ENCODE results near the gene PPA1. TPM values are rescaled to one million over a fixed set of nuclear protein-coding genes. Genes with fewer than 3 reads are reported as not detected.
"Not testable (repeated sequence)": the region's sequence is repeated elsewhere in the genome, so short reads cannot be mapped to it uniquely, and the experiment has no call there.

The PPA1 gene
- total RNA-seq, 3 donors from 2014 or later: 86.9 to 174 (median 164) TPM

DNA sequence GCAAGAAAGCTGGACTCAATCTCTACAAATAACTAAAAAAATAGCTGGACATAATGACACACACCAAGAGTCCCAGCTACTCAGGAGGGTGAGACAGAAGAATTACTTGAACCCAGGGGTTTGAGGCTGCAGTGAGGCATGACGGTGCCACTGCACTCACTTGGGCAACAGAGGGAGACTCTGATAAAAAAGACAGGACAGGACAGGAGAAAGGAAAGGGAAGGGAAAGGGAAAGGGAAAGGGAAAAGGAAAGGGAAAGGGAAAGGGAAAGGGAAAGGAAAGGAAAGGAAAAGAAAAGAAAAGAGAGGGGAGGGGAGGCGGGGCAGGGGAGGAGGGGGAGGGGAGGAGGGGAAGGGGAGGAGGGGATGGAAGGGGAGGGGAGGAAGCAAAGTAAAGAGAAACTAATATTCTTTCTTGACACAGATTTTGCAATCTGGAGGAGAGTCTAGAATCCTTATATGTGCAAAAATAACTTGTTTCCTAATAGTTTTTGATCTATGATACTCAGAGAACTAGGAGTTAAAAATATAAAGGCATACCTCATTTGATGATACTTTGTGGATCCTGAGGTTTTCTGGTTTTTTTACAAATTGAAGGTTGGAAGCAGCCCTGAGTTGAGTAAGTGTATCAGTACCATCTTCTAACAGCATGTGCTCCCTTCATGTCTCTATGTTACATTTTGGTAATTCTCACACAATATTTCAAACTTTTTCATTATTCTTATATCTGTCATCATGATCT is 70.9 kb downstream of the PPA1 start:
- Histone ChIP-seq H3K27ac (no peak overlapping the region), H3K9me3 (no peaks in the 10 kb centered on the region), H3K36me3 (no peaks in the 10 kb centered on the region), H3K4me3 (no peak overlapping the region), H3K27me3 (no peaks in the 10 kb centered on the region), H3K4me1 (peaks cover 0 to 3% of the 10 kb centered on the region in 2 donors)
- DNase-seq (ENCODE audit: low spot score in 2 of 2): no peak
- intact Hi-C loops (cut with DNase I; ENCODE audit: low total_unique reads): no loop called here
- TF ChIP-seq POLR2A (IDR thresholded peaks at IDR 0.05): no peak

DNA sequence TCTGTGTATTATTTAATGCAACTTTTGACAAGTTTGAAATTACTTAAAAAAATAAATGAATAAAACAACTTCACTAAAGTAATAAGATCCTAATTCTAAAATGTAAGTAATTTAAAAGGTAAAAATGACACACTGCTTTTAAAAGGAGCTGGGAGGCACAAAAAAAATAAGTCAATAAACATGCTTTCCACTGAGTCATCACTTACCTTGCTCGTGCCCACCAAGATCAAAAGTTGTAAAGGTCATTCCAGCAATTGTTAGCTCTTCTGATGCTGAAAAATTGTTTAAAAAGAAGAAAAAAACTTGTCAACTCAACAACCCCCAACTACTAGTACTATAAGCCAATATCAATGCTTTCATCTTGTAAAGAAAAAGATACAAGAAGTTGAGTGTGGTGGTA is 72.4 kb downstream of the PPA1 start:
- TF ChIP-seq POLR2A (IDR thresholded peaks at IDR 0.05) (no peak), POLR2AphosphoS5 (IDR thresholded peaks at IDR 0.05) (no peak)
- TF ChIP-seq, protein P1, sequence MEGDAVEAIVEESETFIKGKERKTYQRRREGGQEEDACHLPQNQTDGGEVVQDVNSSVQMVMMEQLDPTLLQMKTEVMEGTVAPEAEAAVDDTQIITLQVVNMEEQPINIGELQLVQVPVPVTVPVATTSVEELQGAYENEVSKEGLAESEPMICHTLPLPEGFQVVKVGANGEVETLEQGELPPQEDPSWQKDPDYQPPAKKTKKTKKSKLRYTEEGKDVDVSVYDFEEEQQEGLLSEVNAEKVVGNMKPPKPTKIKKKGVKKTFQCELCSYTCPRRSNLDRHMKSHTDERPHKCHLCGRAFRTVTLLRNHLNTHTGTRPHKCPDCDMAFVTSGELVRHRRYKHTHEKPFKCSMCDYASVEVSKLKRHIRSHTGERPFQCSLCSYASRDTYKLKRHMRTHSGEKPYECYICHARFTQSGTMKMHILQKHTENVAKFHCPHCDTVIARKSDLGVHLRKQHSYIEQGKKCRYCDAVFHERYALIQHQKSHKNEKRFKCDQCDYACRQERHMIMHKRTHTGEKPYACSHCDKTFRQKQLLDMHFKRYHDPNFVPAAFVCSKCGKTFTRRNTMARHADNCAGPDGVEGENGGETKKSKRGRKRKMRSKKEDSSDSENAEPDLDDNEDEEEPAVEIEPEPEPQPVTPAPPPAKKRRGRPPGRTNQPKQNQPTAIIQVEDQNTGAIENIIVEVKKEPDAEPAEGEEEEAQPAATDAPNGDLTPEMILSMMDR (IDR thresholded peaks at IDR 0.05): no peak
- intact Hi-C loops (cut with DNase I; ENCODE audit: low total_unique reads): no loop called here
- no peak for DNase-seq (ENCODE audit: low spot score in 2 of 2)
- H3K27me3 ChIP-seq: no peaks in the 10 kb centered on the region
- H3K4me3 ChIP-seq: no peak overlapping the region
- no peaks in the 10 kb centered on the region for H3K9me3 ChIP-seq
- H3K27ac ChIP-seq: no peak overlapping the region
- peaks cover 0 to 3% of the 10 kb centered on the region in 2 donors for H3K4me1 ChIP-seq
- no peaks in the 10 kb centered on the region for H3K36me3 ChIP-seq

DNA sequence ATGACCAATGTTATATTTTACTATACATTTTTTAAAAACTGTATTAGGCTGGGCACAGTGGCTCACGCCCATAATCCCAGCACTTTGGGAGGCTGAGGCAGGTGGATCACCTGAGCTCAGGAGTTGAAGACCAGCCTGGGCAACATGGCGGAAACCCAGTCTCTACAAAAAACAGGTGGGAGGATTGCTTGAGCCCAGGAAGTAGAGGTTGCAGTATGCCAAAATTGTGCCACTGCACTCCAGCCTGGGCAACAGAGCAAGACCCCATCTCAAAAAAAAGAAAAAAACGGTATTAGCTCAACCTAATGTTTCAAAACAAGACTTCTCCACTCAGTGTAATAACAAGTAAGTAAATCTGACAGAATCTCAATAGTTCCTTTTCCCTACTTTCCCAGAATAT is 73.9 kb downstream of the PPA1 start:
- H3K27ac ChIP-seq; H3K9me3 ChIP-seq; intact Hi-C loops (cut with DNase I; ENCODE audit: low total_unique reads); H3K4me3 ChIP-seq; H3K4me1 ChIP-seq; DNase-seq (ENCODE audit: low spot score in 2 of 2); H3K27me3 ChIP-seq; H3K36me3 ChIP-seq: not testable (repeated sequence)

DNA sequence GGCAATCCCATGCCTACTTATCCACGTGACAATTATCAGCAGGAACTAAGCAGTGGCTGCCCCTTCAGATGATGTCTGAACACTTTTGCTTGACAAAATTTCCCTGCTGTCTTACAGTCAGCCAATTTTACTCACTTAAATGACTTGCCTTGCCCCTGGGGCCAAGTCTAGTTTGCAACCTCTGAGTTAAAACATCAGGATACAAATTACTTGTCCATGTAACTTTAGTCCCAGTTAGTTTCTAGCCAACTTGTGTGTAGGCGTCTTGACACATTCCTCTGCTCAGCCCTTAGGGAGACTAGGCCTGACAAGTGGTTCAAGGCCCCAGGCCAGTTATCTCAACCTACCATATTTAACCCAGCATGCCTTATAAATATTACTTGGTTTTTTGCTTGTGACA is 75.1 kb downstream of the PPA1 start:
- intact Hi-C loops (cut with DNase I; ENCODE audit: low total_unique reads): no loop called here
- Histone ChIP-seq H3K27ac (no peak overlapping the region), H3K4me1 (peaks cover 0 to 3% of the 10 kb centered on the region in 2 donors), H3K27me3 (no peaks in the 10 kb centered on the region), H3K36me3 (no peaks in the 10 kb centered on the region), H3K4me3 (no peak overlapping the region), H3K9me3 (no peaks in the 10 kb centered on the region)
- no peak for DNase-seq (ENCODE audit: low spot score in 2 of 2)
- TF ChIP-seq POLR2AphosphoS5 (IDR thresholded peaks at IDR 0.05): no peak
- TF ChIP-seq, protein P1 (IDR thresholded peaks at IDR 0.05): no peak
- TF ChIP-seq POLR2A (IDR thresholded peaks at IDR 0.05): no peak

DNA sequence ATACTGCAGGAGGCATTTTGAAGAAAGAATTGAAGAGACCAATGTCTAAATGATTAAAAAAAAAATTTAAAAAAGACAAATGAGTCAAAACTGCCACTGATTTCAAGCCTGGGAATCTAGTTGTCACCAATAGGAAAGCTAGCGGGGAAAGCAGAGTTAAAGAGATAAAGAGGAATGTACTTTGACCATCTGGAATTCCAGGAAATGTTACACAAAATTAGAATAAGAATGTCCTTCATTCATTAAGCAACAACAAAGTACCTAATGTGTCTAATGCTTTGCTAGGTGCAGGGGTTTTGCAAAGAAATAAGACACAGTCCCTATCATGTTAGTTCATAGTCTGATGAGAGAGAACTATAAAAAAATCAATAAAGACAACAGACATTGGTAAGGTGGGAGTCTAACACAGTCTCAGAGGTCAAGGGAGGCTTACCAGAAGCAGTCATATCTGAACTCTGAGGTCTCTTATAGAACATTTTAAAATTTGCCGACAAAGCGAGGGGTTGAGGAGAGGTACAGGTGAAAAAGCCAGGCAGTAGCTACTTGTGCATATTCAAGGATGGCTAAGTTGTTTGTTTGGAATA is 77.9 kb downstream of the PPA1 start:
- H3K9me3 ChIP-seq: no peaks in the 10 kb centered on the region
- H3K4me1 ChIP-seq: no peaks in the 10 kb centered on the region
- H3K27me3 ChIP-seq: no peaks in the 10 kb centered on the region
- H3K36me3 ChIP-seq: no peaks in the 10 kb centered on the region
- TF ChIP-seq, protein P1 (IDR thresholded peaks at IDR 0.05): no peak
- TF ChIP-seq POLR2A (IDR thresholded peaks at IDR 0.05): no peak
- no peak for TF ChIP-seq POLR2AphosphoS5 (IDR thresholded peaks at IDR 0.05)
- intact Hi-C loops (cut with DNase I; ENCODE audit: low total_unique reads): no loop called here
- no peak for DNase-seq (ENCODE audit: low spot score in 2 of 2)
- H3K4me3 ChIP-seq: no peak overlapping the region
- H3K27ac ChIP-seq: no peak overlapping the region

Other genes with a start within 250 kb of the PPA1 start
- gene MACROH2A2, start 180.6 kb downstream of the PPA1 start, total RNA-seq: 10 to 100 TPM in 2 of 3 donors, 1 to 10 TPM in 1; 4.8 to 19.5 (median 15.4) TPM
- gene AIFM2, start 100.6 kb downstream of the PPA1 start, total RNA-seq: 10 to 100 TPM; 14.3 to 42.1 (median 33.1) TPM
- gene TYSND1, start 86.7 kb downstream of the PPA1 start, total RNA-seq: 10 to 100 TPM; 12.5 to 19.9 (median 19.7) TPM
- 10 to 100 TPM; 87.5 to 95.4 (median 95.4) TPM for gene SAR1A, start 62.9 kb downstream of the PPA1 start, total RNA-seq
- gene NPFFR1, start 50.6 kb upstream of the PPA1 start, total RNA-seq: under 1 TPM in 1 of 3 donors, not detected in 2; 0.44 TPM
- gene LRRC20, start 149.2 kb upstream of the PPA1 start, total RNA-seq: 1 to 10 TPM; 3.9 to 5.3 (median 4.4) TPM
- 100 to 1,000 TPM in 1 of 3 donors, 10 to 100 TPM in 2; 76.0 to 192 (median 80.5) TPM for gene EIF4EBP2, start 170.7 kb upstream of the PPA1 start, total RNA-seq
- gene NODAL, start 208.3 kb upstream of the PPA1 start, total RNA-seq: not detected
- 1 to 10 TPM; 1.9 to 7.5 (median 5.9) TPM for gene PALD1, start 245.3 kb upstream of the PPA1 start, total RNA-seq

All from breast epithelium (tissue), 4 donors.